HepG2 (cell line): Measurements from ENCODE around the gene SYAP1. TPM values are rescaled to one million over a fixed set of nuclear protein-coding genes. Genes with fewer than 3 reads are reported as not detected.

Experiments
- FOXO1 ChIP-seq: sonication (generic); formaldehyde crosslinking; IDR thresholded peaks from 2 replicates; pipeline ENCODE4 v1.4.0; 2020; ENCODE audit warnings: missing genetic modification reagents
- GPN1 ChIP-seq: sonication (generic); formaldehyde crosslinking; IDR thresholded peaks from 2 replicates; pipeline ENCODE4 v1.5.1; 2020; ENCODE audit warnings: missing genetic modification reagents, borderline replicate concordance
- HHEX ChIP-seq: IDR thresholded peaks from 2 replicates; pipeline ENCODE4 v1.6.1; 2016; ENCODE audit warnings: control low read depth
- IKZF5 ChIP-seq: IDR thresholded peaks from 2 replicates; pipeline ENCODE4 v1.6.1; 2018; ENCODE audit warnings: missing genetic modification reagents, mild to moderate bottlenecking, missing compliant biosample characterization
- KAT7 ChIP-seq: IDR thresholded peaks from 2 replicates; pipeline ENCODE4 v1.6.1; 2018; ENCODE audit warnings: borderline replicate concordance, missing compliant biosample characterization
- KDM4B ChIP-seq: sonication (generic); formaldehyde crosslinking; IDR thresholded peaks from 2 replicates; pipeline ENCODE4 v1.4.0; 2020; ENCODE audit warnings: missing genetic modification reagents
- KMT2B ChIP-seq: IDR thresholded peaks from 2 replicates; pipeline ENCODE4 v1.6.1; 2016; ENCODE audit warnings: missing genetic modification reagents, missing compliant biosample characterization
- NR1H2 ChIP-seq: sonication (generic); formaldehyde crosslinking; IDR thresholded peaks from 2 replicates; pipeline ENCODE4 v1.8.1; 2022; ENCODE audit warnings: low read depth, missing genetic modification reagents, borderline replicate concordance
- REST ChIP-seq, 2 experiments: IDR thresholded peaks; 2 replicates each; pipeline ENCODE4 v1.6.1; 2011 to 2012; ENCODE audit warnings: low read length in 2 of 2, borderline replicate concordance in 1 of 2, low read depth in 1 of 2, mild to moderate bottlenecking in 1 of 2, moderate library complexity in 1 of 2
- RNF219 ChIP-seq: sonication (generic); formaldehyde crosslinking; IDR thresholded peaks from 2 replicates; pipeline ENCODE4 v1.5.0; 2020; ENCODE audit warnings: mild to moderate bottlenecking, missing genetic modification reagents
- SUZ12 ChIP-seq: fragments of 150-350 bp; IDR thresholded peaks from 2 replicates; pipeline ENCODE4 v1.6.1; 2014; ENCODE audit warnings: low read depth, low read length
- TOPORS ChIP-seq: sonication (generic); formaldehyde crosslinking; IDR thresholded peaks from 2 replicates; pipeline ENCODE4 v1.8.0; 2023; ENCODE audit warnings: mild to moderate bottlenecking, missing genetic modification reagents
- YEATS4 ChIP-seq: sonication (generic); formaldehyde crosslinking; IDR thresholded peaks from 2 replicates; pipeline ENCODE4 v1.4.0; 2020; ENCODE audit warnings: missing genetic modification reagents, borderline replicate concordance
- ZFP1 ChIP-seq: IDR thresholded peaks from 2 replicates; pipeline ENCODE4 v1.6.1; 2016
- ZGPAT ChIP-seq: IDR thresholded peaks from 2 replicates; pipeline ENCODE4 v1.6.1; 2016; ENCODE audit warnings: mild to moderate bottlenecking
- ZKSCAN8 ChIP-seq: IDR thresholded peaks from 2 replicates; pipeline ENCODE4 v1.6.1; 2016; ENCODE audit warnings: borderline replicate concordance, missing genetic modification reagents, missing compliant biosample characterization
- ZNF746 ChIP-seq: sonication (generic); formaldehyde crosslinking; IDR thresholded peaks from 2 replicates; pipeline ENCODE4 v1.8.0; 2022; ENCODE audit warnings: mild to moderate bottlenecking, missing genetic modification reagents
- ZNF768 ChIP-seq: sonication (generic); formaldehyde crosslinking; IDR thresholded peaks from 2 replicates; pipeline ENCODE4 v1.4.0; 2020; ENCODE audit warnings: missing genetic modification reagents
- ZNF800 ChIP-seq: sonication (generic); formaldehyde crosslinking; IDR thresholded peaks from 2 replicates; pipeline ENCODE4 v1.4.0; 2020; ENCODE audit warnings: missing genetic modification reagents
- ZNF850 ChIP-seq: sonication (generic); formaldehyde crosslinking; conservative IDR thresholded peaks from 2 replicates; pipeline ENCODE4 v1.9.0; 2021; ENCODE audit warnings: mild to moderate bottlenecking, missing genetic modification reagents
- polyA plus RNA-seq, 8 experiments: library from polyadenylated mRNA; depleted of rRNA in 3 of 8; stranded (reverse) in 7 of 8; unstranded in 1 of 8; fragments of >200 nt; fragmentation: Illumina TruSeq in 4 of 8; extraction: Trizol in 4 of 8; gene quantifications; 2 replicates each; pipeline versions ENCODE4 v1.2.1 to v1.2.3, GENCODE V29; 2011 to 2016; ENCODE audit warnings: low read depth in 4 of 8, missing spikeins in 1 of 8, mixed read lengths in 1 of 8; ENCODE audit not compliant: insufficient read depth in 1 of 8
- total RNA-seq, 5 experiments: library from RNA; depleted of rRNA; stranded (reverse); fragments of >200 nt; fragmentation: Illumina TruSeq; extraction: Trizol; gene quantifications; 2 replicates each; pipeline ENCODE4 v1.2.3, GENCODE V29; 2016; ENCODE audit warnings: low read depth in 1 of 5

The SYAP1 gene
- total and polyA plus RNA-seq, 2 of the 13 experiments (the other 11 are each of a cell fraction or from before 2014, with no cell fraction given) = 4.9 to 18.5 TPM

- TF ChIP-seq IKZF5 (no peak), KDM4B (CRISPR knock-in tag) (no peak), KAT7 (CRISPR knock-in tag) (no peak), FOXO1 (CRISPR knock-in tag) (no peak), HHEX (CRISPR knock-in tag) (no peak), ZNF746 (CRISPR knock-in tag) (no peak), REST (IDR thresholded peaks at IDR 0.05; ENCODE audit: borderline replicate concordance in 1 of 2, low read depth in 1 of 2, low read length in 2 of 2) (peak in 1 of 2 experiments; percentile 50; a peak in 1 of 4 replicates), ZNF850 (CRISPR knock-in tag) (no peak), ZNF768 (CRISPR knock-in tag) (peak; percentile 12; the same call in 1 of the 2 replicates), GPN1 (no peak), ZKSCAN8 (CRISPR knock-in tag) (no peak), ZFP1 (no peak), TOPORS (CRISPR knock-in tag) (0 out of 2 replicates have a peak, but pooled peaks have one; percentile 39), RNF219 (CRISPR knock-in tag) (no peak), ZGPAT (CRISPR knock-in tag) (peak; percentile 59; the same call in 1 of the 2 replicates), YEATS4 (CRISPR knock-in tag) (no peak), ZNF800 (CRISPR knock-in tag) (no peak), KMT2B (CRISPR knock-in tag) (peak; percentile 56; the same call in 1 of the 2 replicates), NR1H2 (CRISPR knock-in tag) (no peak), SUZ12 (no peak)
Observed at GRCh38 chrX:16719334-16720084, at the start of gene SYAP1 (continued).
